HG03060 (cell line): ENCODE measurements around the gene TAB2.
"Not testable (repeated sequence)": the region's sequence is repeated elsewhere in the genome, so short reads cannot be mapped to it uniquely, and the experiment has no call there.

Experiments used
- ATAC-seq: cut with Tn5 transposase; IDR thresholded peaks from one replicate; pipeline ENCODE4 v1.9.1; 2021; ENCODE audit warnings: low read depth, moderate number of reproducible peaks; ENCODE audit not compliant: unreplicated experiment

TAB2 gene

GRCh38 chr6:149438855-149439254 lies 121.3 kb downstream of the TAB2 start:
- no peak for ATAC-seq

DNA sequence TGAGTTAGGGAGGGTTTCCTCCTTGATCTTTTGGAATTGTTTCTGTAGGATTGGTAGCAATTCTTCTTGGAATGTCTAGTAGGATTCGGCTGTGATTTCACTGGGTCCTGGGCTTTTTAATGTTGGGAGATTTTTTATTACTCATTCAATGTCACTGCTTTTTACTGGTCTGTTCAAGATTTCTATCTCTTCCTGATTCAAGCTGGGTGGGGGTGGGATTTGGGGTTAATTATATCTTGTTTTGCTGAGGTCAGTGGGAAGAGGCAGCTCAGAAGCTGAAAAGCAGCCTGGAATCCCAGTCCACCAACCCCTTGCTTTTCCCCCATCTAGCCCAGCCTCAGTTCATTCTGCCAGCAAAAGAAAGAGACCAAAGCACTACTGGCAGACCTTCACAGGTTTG lies 122.1 kb downstream of the TAB2 start:
- ATAC-seq: no peak

DNA sequence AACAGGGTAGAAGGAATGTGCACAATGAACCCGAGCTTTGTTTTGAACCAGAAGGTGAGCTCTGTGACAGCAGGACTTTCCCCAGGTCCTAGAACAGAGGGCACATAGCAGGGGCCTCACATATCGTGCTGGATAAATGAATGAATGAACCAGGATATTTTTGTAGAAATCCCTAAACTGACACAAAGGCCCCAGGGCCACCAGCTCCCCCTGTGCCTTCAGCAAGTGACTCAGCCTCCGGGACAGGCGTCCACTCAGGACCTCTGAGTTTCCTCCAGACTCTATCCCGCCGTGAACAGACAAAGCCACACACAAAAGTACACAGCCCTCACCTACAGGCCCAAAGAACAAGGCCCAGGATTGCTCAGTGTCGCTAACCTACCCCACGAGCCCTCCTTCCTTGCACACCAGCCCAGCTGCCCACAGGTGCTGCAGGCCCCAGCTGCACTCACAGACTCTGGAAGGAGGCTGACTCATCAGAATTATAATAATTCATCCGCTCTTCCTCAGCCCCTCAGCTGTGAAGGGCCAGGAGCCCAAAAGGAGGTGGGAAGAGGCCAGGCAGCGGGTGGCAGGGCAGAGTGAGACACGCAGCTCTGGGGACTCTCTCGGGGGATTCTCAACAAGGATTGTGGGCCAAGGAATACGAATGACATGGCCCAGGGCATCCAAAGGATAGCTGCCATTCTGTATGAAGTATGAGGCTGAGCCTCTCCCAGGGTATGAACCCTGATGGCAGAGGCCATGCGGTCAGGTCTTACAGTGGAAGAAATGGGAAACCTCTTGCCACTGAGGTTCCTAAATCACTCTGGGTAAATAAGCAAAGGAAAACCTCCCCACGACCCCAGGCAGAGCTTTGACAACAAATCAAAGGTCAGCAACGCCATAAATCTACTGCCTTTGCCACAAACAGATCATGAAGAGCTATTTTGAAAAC lies 123.5 kb downstream of the TAB2 start:
- ATAC-seq: no peak

DNA sequence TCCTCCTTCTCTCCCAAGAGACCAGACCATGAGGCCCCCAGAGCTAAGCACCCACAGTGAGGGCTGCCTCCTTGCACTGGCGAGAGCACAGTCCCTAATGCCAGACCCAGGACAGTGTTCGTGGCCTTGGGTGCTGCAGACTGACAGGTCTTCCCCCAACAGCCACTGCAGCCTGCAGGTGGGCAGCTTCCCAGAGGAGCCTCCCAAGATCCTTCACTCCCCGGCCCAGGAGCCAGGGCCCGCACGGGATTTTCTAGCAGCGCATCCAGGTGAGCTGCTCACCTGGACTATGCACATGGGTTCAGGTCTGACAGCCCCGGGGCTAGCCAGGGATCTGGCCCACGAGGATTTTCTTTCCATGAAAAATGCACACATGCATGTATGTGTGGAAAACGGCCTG lies 124.2 kb downstream of the TAB2 start:
- ATAC-seq: no peak

GRCh38 chr6:149443411-149444181 lies 126.1 kb downstream of the TAB2 start:
- ATAC-seq: no peak

DNA sequence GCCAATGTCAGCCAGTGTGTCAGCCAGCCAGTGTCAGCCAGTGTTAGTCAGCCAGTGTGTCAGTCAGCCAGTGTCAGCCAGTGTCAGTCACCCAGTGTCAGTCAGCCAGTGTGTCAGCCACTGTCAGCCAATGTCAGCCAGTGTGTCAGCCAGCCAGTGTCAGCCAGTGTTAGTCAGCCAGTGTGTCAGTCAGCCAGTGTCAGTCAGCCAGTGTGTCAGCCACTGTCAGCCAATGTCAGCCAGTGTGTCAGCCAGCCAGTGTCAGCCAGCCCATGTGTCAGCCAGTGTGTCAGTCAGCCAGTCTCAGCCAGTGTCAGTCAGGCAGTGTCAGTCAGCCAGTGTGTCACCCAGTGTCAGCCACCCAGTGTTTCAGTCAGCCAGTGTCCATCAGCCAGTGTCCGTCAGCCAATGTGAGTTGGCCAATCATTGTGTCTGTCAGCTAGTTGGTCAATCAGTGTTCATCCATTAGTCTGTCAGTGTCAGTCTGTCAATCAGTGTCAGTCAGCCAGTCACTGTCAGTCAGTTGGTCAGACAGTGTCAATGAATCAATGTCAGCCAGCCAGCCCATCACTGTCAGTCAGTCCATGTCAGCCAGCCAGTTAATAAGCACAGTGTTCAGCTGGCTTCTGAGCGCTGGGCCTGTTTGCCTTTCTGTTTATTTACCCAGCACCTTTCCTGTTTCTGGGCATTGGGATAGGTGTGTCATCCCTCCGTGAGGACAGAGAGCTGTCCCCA lies 127.0 kb downstream of the TAB2 start:
- not testable (repeated sequence) for ATAC-seq

GRCh38 chr6:149445095-149445466 lies 127.6 kb downstream of the TAB2 start:
- ATAC-seq: no peak

DNA sequence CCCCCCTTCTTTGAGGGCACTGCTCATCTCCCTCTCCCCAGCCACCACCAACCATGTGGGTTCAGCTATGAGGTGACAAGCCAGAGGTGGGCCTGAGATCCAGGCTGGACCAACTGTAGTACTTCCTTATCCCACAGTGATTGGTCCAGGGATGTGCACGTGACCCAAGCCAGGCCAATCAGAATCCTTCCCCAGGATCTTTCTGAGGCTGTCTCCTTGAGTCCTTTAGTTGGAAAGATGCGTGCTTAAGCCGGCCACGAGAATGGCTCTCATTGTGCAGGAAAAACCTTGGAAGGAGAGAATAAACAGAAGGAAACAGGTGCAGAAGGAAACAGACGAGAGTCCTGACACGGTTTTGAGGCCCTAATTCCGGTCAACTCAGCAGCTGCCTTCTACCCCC lies 128.1 kb downstream of the TAB2 start:
- ATAC-seq: no peak

GRCh38 chr6:149446791-149447376 lies 129.4 kb downstream of the TAB2 start:
- no peak for ATAC-seq

DNA sequence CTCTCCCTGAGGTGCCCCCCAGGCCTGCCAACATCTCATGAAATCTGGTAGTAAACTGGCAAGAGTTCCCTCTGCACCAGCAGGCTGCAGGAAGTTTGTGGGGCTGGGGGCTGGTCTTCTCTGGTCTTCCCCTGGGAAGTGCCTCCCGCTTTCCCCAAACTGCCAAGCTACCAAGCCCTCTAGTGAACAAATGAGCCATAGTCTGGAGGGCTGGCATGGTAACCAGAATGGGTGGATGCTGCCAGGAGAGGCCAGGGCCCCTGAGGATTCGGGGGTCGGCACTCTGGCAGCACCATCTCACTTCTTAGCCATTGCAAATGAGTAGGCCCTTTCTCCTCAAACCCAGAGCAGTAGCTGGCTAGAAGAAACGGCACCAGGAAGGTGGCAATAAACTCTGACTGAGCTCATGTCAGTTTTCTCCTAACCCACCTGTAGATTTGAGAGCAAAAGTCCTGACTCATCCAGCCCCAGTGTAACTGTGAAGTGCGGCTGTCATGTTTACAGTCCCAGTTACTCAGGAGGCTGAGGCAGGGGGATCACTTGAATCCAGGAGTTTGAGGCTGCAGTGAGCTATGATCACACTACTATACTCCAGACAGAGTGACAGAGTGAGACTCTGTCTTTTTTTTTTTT lies 131.4 kb downstream of the TAB2 start:
- no peak for ATAC-seq

- ATAC-seq: no peak
Observed at GRCh38 chr6:149449831-149450678, 132.5 kb downstream of the TAB2 start.

GRCh38 chr6:149450679-149451375 lies 133.3 kb downstream of the TAB2 start:
- ATAC-seq: no peak

GRCh38 chr6:149451376-149452036 lies 134.0 kb downstream of the TAB2 start:
- no peak for ATAC-seq

- ATAC-seq: no peak
Observed at GRCh38 chr6:149452037-149452939, 134.8 kb downstream of the TAB2 start.

- ATAC-seq: no peak
Observed at GRCh38 chr6:149453597-149454345, 136.3 kb downstream of the TAB2 start.

DNA sequence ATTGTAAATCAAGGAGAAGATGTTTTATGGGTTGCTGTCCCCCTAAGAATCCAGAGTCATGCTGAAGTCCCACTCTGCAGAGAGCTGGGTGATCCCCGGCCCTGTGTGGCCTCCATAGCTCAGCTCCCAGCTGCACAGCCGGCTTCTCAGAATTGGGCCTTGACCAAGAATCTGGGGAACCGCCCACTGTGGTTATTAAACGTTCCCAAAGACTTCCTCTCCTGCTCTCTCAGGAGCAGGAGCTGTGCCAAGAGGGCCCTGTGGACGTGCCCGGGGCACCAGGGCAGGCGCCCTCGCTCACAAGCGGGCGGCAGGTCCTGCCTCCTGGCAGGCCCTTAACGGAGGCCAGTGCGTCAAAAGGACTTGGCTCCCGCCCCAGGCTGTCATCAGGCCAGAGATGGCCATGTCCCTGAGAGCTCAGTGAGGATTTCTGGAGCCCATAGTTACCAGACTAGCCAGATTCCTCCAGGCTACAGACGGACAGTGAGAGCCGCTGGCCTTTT lies 136.9 kb downstream of the TAB2 start:
- no peak for ATAC-seq
